Esophagus (tissue), 2 donors: ENCODE results near the gene RBM17. TPM values are rescaled to one million over a fixed set of nuclear protein-coding genes. Genes with fewer than 3 reads are reported as not detected.

ENCODE experiments used
- H3K27ac ChIP-seq, 2 donors: one replicate each; pipeline ENCODE4 v1.5.1; 2013; ENCODE audit warnings: low read depth in 2 of 2, mild to moderate bottlenecking in 2 of 2, inconsistent platforms in 1 of 2, low read length in 1 of 2, moderate library complexity in 1 of 2
- H3K27me3 ChIP-seq, 2 donors: one replicate each; pipeline ENCODE4 v1.6.1; 2013; ENCODE audit warnings: low read length in 2 of 2, control low read depth in 1 of 2, mild to moderate bottlenecking in 1 of 2; ENCODE audit not compliant: insufficient read depth in 2 of 2, control insufficient read depth in 1 of 2
- H3K36me3 ChIP-seq, 2 donors: one replicate each; pipeline ENCODE4 v1.6.1; 2013; ENCODE audit warnings: low read length in 1 of 2; ENCODE audit not compliant: control insufficient read depth in 2 of 2, insufficient read depth in 2 of 2
- H3K4me1 ChIP-seq, 2 donors: one replicate each; pipeline ENCODE4 v1.6.1; 2013; ENCODE audit warnings: low read length in 1 of 2; ENCODE audit not compliant: control insufficient read depth in 2 of 2, insufficient read depth in 2 of 2
- H3K4me3 ChIP-seq, 2 donors: one replicate each; pipeline ENCODE4 v1.5.1; 2013; ENCODE audit warnings: low read length in 2 of 2, mild to moderate bottlenecking in 2 of 2, low read depth in 1 of 2, moderate library complexity in 1 of 2
- H3K9me3 ChIP-seq, 2 donors: one replicate each; pipeline ENCODE4 v1.6.1; 2013; ENCODE audit warnings: mild to moderate bottlenecking in 2 of 2, low read depth in 1 of 2, low read length in 1 of 2, moderate library complexity in 1 of 2; ENCODE audit not compliant: control insufficient read depth in 2 of 2, insufficient read depth in 1 of 2
- WGBS, 2 donors: extraction: QIAGEN DNeasy Blood & Tissue Kit; methylation state at CpG; one replicate each; pipeline ENCODE4 v1.1.7; 2013; 5-methylcytosine and 5-hydroxymethylcytosine counted together
- polyA plus RNA-seq, 2 donors: library from polyadenylated mRNA; stranded (reverse); fragments of 200-250 nt; gene quantifications; one replicate each; pipeline ENCODE4 v1.2.3, GENCODE V29; 2013
- donor health status: healthy with polysubstance abuse.
- donor health status: Bipolar disorder and iron deficiency.

The RBM17 gene
- polyA plus RNA-seq, 2 donors, result 51.2 to 57.3 TPM

GRCh38 chr10:6146013-6146785 lies 57.4 kb downstream of the RBM17 start:
- Histone ChIP-seq H3K4me1 (peaks cover 0 to 13% of the 10 kb centered on the region in 2 donors), H3K9me3 (no peaks in the 10 kb centered on the region), H3K27me3 (no peaks in the 10 kb centered on the region), H3K4me3 (peak overlapping the region; percentile 63 to 86), H3K36me3 (peaks cover 0 to 3% of the 10 kb centered on the region in 2 donors), H3K27ac (peak overlapping the region; percentile 17 to 22)
- 53 to 59% methylated on average over 22 of the region's 22 CpGs for WGBS, 2 donors

GRCh38 chr10:6146921-6147320 lies 58.1 kb downstream of the RBM17 start:
- Histone ChIP-seq H3K4me1 (peaks cover 0 to 14% of the 10 kb centered on the region in 2 donors), H3K9me3 (no peaks in the 10 kb centered on the region), H3K27me3 (no peaks in the 10 kb centered on the region), H3K4me3 (no peak overlapping the region), H3K27ac (no peak overlapping the region), H3K36me3 (peaks cover 0 to 3% of the 10 kb centered on the region in 2 donors)
- WGBS, 2 donors, result 85 to 86% methylated on average over 11 of the region's 11 CpGs

- peaks cover 0 to 14% of the 10 kb centered on the region in 2 donors for H3K4me1 ChIP-seq
- H3K27ac ChIP-seq, result no peak overlapping the region
- H3K36me3 ChIP-seq, result peaks cover 0 to 3% of the 10 kb centered on the region in 2 donors
- WGBS, 2 donors, result 65 to 83% methylated on average over 7 of the region's 7 CpGs
- H3K27me3 ChIP-seq, result no peaks in the 10 kb centered on the region
- no peaks in the 10 kb centered on the region for H3K9me3 ChIP-seq
- no peak overlapping the region for H3K4me3 ChIP-seq
Observed at GRCh38 chr10:6148251-6148701, 59.4 kb downstream of the RBM17 start.

GRCh38 chr10:6148908-6149307 lies 60.1 kb downstream of the RBM17 start:
- Histone ChIP-seq H3K36me3 (peaks cover 0 to 3% of the 10 kb centered on the region in 2 donors), H3K27me3 (no peaks in the 10 kb centered on the region), H3K9me3 (no peaks in the 10 kb centered on the region), H3K27ac (no peak overlapping the region), H3K4me3 (no peak overlapping the region), H3K4me1 (peaks cover 0 to 14% of the 10 kb centered on the region in 2 donors)
- 74 to 78% methylated on average over 6 of the region's 6 CpGs for WGBS, 2 donors

GRCh38 chr10:6151087-6151977 lies 62.5 kb downstream of the RBM17 start:
- peak overlapping the region in 1 of 2 donors; percentile 17 for H3K27ac ChIP-seq
- H3K27me3 ChIP-seq, result no peaks in the 10 kb centered on the region

GRCh38 chr10:6153845-6154244 lies 65.0 kb downstream of the RBM17 start:
- Histone ChIP-seq H3K27me3 (no peaks in the 10 kb centered on the region), H3K4me3 (no peak overlapping the region), H3K36me3 (no peaks in the 10 kb centered on the region), H3K9me3 (no peaks in the 10 kb centered on the region), H3K27ac (no peak overlapping the region), H3K4me1 (peaks cover 0 to 4% of the 10 kb centered on the region in 2 donors)
- WGBS, 2 donors, result 89 to 91% methylated on average over 7 of the region's 7 CpGs

More at GRCh38 chr10:6151087-6151977, 62.5 kb downstream of the RBM17 start:
- no peaks in the 10 kb centered on the region for H3K9me3 ChIP-seq
- H3K4me1 ChIP-seq, result peaks cover 0 to 10% of the 10 kb centered on the region in 2 donors
- H3K36me3 ChIP-seq, result peaks cover 0 to 3% of the 10 kb centered on the region in 2 donors
- WGBS, 2 donors, result 50 to 55% methylated on average over 22 of the region's 22 CpGs
- H3K4me3 ChIP-seq, result no peak overlapping the region

- H3K4me3 ChIP-seq, result no peak overlapping the region
- H3K9me3 ChIP-seq, result no peaks in the 10 kb centered on the region
- H3K4me1 ChIP-seq, result peaks cover 0 to 4% of the 10 kb centered on the region in 2 donors
- WGBS, 2 donors, result 91 to 93% methylated on average over 14 of the region's 14 CpGs
- H3K27me3 ChIP-seq, result no peaks in the 10 kb centered on the region
- no peak overlapping the region for H3K27ac ChIP-seq
- H3K36me3 ChIP-seq, result no peaks in the 10 kb centered on the region
Observed at GRCh38 chr10:6154566-6154965, 65.7 kb downstream of the RBM17 start.

GRCh38 chr10:6158276-6158675 lies 69.4 kb downstream of the RBM17 start:
- Histone ChIP-seq H3K4me3 (no peak overlapping the region), H3K27me3 (no peaks in the 10 kb centered on the region), H3K4me1 (peaks cover 0 to under 1% of the 10 kb centered on the region in 2 donors), H3K36me3 (no peaks in the 10 kb centered on the region), H3K9me3 (no peaks in the 10 kb centered on the region), H3K27ac (peak overlapping the region in 1 of 2 donors; percentile 41)
- 92 to 95% methylated on average over 7 of the region's 7 CpGs for WGBS, 2 donors

GRCh38 chr10:6161921-6162320 lies 73.1 kb downstream of the RBM17 start:
- Histone ChIP-seq H3K4me3 (no peak overlapping the region), H3K27me3 (no peaks in the 10 kb centered on the region), H3K4me1 (peaks cover 2% of the 10 kb centered on the region in 2 donors), H3K9me3 (no peaks in the 10 kb centered on the region), H3K36me3 (no peaks in the 10 kb centered on the region), H3K27ac (no peak overlapping the region)
- WGBS, 2 donors, result 69 to 74% methylated on average over 3 of the region's 3 CpGs
